ENCODE results near the gene SLX9.
A peak's percentile ranks its signal among the peaks of the same experiment; 100 is the strongest.
"Not testable (repeated sequence)": the region's sequence is repeated elsewhere in the genome, so short reads cannot be mapped to it uniquely, and the experiment has no call there.

Gene SLX9

DNA sequence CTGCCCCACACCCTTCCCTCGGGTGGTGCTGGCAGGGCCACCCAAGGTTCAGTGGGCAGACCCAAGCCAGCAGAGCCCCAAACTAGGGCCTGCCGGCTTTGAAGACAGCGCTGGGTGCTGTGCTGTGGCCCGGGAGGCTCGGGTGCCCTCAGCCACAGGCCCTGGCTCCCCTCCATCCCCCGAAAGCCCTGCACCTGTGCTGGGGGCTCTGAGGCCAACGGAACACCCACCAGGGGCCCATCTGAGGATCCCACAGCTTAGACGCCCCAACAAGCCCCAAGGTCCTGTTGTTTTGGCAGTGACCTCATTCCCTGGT is 27.7 kb upstream of the SLX9 start:
- no peak overlapping the region for H3K4ac ChIP-seq (ENCODE audit: low read depth in 1 of 2, low read length in 2 of 2)
- H3K23ac ChIP-seq (ENCODE audit: low read length in 2 of 2): no peak overlapping the region
- H2BK5ac ChIP-seq (ENCODE audit: low read depth, low read length, poor library complexity, severe bottlenecking): no peak overlapping the region
- WGBS: 84% methylated on average over 8 of the region's 8 CpGs
- no peak overlapping the region for H3K14ac ChIP-seq (ENCODE audit: low read length in 2 of 2)
- no peak overlapping the region for H3K4me2 ChIP-seq (ENCODE audit: low read length, poor library complexity, severe bottlenecking)
- no peak overlapping the region for H2BK15ac ChIP-seq (ENCODE audit: low read depth, poor library complexity, severe bottlenecking)
- H4K8ac ChIP-seq (ENCODE audit: low read length): no peak overlapping the region
- H3K36me3 ChIP-seq (ENCODE audit: control insufficient read depth in 1 of 2, insufficient read depth in 2 of 2, low read depth in 1 of 2, low read length in 2 of 2): no peaks in the 10 kb centered on the region
- peaks cover 32 to 44% of the 10 kb centered on the region in 2 experiments for H3K27me3 ChIP-seq (ENCODE audit: control insufficient read depth in 1 of 2, insufficient read depth in 1 of 2, low read length in 2 of 2)
- no peak overlapping the region for H3K4me3 ChIP-seq (ENCODE audit: insufficient read depth in 1 of 2, low read depth in 1 of 2, low read length in 2 of 2)
- no peak for DNase-seq
- no peaks in the 10 kb centered on the region for H3K9me3 ChIP-seq (ENCODE audit: control insufficient read depth, low read length)
- H2BK120ac ChIP-seq (ENCODE audit: low read depth, low read length): no peak overlapping the region
- H4K91ac ChIP-seq (ENCODE audit: low read length): no peak overlapping the region
- H3K79me1 ChIP-seq (replicated peaks; ENCODE audit: low read length, poor library complexity, severe bottlenecking): no peaks in the 10 kb centered on the region
- no peak overlapping the region for H2AK5ac ChIP-seq (ENCODE audit: low read length, severe bottlenecking)
- no peak overlapping the region for H3K9ac ChIP-seq (ENCODE audit: low read length)
- no peak overlapping the region for H2BK12ac ChIP-seq (ENCODE audit: low read length in 2 of 2)
- no peak overlapping the region for H2AFZ ChIP-seq (ENCODE audit: low read depth, low read length)
- H3K27ac ChIP-seq (ENCODE audit: low read length, poor library complexity, severe bottlenecking): no peak overlapping the region
- H3K18ac ChIP-seq (ENCODE audit: low read depth in 1 of 2, low read length in 2 of 2): no peak overlapping the region
- H3K4me1 ChIP-seq (ENCODE audit: control insufficient read depth, insufficient read depth, low read depth, low read length): peaks cover 8% of the 10 kb centered on the region

DNA sequence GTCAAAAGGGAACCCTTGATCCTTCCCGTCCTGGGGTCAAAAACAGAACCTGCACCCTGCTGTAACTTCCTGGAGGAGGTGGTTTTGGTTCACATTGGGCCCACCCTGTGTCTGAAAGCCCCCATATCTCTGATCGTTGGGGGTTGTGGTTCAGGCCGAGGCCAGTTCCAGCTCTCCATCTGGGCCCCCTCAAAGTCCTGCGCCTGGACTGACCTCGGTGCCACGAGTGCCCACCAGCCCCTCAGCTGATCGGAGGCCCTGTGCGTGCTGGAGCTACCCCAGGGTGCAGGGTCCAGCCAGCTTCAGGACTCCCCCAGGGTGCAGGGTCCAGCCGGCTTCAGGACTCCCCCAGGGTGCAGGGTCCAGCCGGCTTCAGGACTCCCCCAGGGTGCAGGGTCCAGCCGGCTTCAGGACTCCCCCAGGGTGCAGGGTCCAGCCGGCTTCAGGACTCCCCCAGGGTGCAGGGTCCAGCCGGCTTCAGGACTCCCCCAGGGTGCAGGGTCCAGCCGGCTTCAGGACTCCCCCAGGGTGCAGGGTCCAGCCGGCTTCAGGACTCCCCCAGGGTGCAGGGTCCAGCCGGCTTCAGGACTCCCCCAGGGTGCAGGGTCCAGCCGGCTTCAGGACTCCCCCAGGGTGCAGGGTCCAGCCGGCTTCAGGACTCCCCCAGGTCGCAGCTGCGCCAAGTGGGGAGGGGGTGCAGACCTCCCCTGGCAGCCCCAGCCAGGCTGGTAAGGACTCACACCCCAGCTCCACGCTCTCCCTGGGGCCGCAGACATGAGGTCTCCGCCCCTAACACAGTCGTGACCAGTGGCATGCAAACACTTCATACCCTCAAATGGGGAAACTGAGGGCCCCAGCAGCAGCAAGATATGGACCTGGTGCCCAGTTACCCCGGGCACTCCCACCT is 27.1 kb upstream of the SLX9 start:
- peaks cover 34 to 42% of the 10 kb centered on the region in 2 experiments for H3K27me3 ChIP-seq (ENCODE audit: control insufficient read depth in 1 of 2, insufficient read depth in 1 of 2, low read length in 2 of 2)
- H2AK5ac ChIP-seq (ENCODE audit: low read length, severe bottlenecking); H3K23ac ChIP-seq (ENCODE audit: low read length in 2 of 2); H2BK120ac ChIP-seq (ENCODE audit: low read depth, low read length); H3K36me3 ChIP-seq (ENCODE audit: control insufficient read depth in 1 of 2, insufficient read depth in 2 of 2, low read depth in 1 of 2, low read length in 2 of 2); H2BK5ac ChIP-seq (ENCODE audit: low read depth, low read length, poor library complexity, severe bottlenecking); H3K18ac ChIP-seq (ENCODE audit: low read depth in 1 of 2, low read length in 2 of 2); H2BK12ac ChIP-seq (ENCODE audit: low read length in 2 of 2); H3K4me2 ChIP-seq (ENCODE audit: low read length, poor library complexity, severe bottlenecking); H4K91ac ChIP-seq (ENCODE audit: low read length); H3K4me1 ChIP-seq (ENCODE audit: control insufficient read depth, insufficient read depth, low read depth, low read length); H4K8ac ChIP-seq (ENCODE audit: low read length); DNase-seq; H3K9me3 ChIP-seq (ENCODE audit: control insufficient read depth, low read length); H3K9ac ChIP-seq (ENCODE audit: low read length); H3K27ac ChIP-seq (ENCODE audit: low read length, poor library complexity, severe bottlenecking); H3K79me1 ChIP-seq (replicated peaks; ENCODE audit: low read length, poor library complexity, severe bottlenecking); H2AFZ ChIP-seq (ENCODE audit: low read depth, low read length); H3K4ac ChIP-seq (ENCODE audit: low read depth in 1 of 2, low read length in 2 of 2); H3K4me3 ChIP-seq (ENCODE audit: insufficient read depth in 1 of 2, low read depth in 1 of 2, low read length in 2 of 2): not testable (repeated sequence)
- H3K14ac ChIP-seq (ENCODE audit: low read length in 2 of 2): peak overlapping the region in 1 of 2 experiments; percentile 20
- peak overlapping the region; percentile 7 for H2BK15ac ChIP-seq (ENCODE audit: low read depth, poor library complexity, severe bottlenecking)
- WGBS: 82% methylated on average over 13 of the region's 25 CpGs

DNA sequence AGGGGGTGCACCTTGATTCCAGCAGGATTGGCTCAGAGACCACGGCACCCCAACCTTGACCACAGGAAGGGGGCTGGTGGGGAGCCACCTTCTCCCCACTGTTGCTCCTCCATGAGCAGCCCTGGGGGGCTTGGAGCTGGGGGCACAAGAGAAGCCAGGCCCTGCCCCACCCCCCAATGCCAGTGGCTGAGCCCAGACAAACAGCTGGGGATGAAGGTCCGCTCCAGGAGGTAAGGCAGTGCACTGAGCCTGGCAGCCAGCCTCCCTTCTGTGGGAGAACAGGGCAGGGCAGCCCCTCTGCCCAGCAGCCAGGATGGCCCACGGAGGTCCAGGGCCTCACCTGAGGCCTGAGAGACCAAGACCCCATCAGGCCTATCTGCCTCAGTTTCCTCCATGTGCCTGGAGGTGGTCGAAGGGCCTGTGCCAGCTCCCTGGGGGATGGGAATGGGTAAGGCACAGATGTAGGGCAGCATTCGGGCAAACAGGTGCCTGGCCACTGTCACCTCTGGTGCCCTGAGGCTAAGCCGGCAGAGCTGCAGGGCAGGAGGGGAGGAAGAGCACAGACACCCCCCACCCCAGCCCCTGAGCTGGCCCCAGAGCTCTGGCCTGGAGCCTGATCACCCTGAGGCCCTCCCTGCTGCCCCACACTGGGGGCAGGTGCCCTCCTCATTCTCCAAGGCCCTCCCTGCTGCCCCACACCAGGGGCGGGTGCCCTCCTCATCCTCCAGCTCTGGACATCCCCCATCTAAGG is 26.2 kb upstream of the SLX9 start:
- no peak overlapping the region for H2BK120ac ChIP-seq (ENCODE audit: low read depth, low read length)
- H2BK5ac ChIP-seq (ENCODE audit: low read depth, low read length, poor library complexity, severe bottlenecking): no peak overlapping the region
- H3K27me3 ChIP-seq (ENCODE audit: control insufficient read depth in 1 of 2, insufficient read depth in 1 of 2, low read length in 2 of 2): peaks cover 40 to 45% of the 10 kb centered on the region in 2 experiments
- H3K18ac ChIP-seq (ENCODE audit: low read depth in 1 of 2, low read length in 2 of 2): peak overlapping the region in 1 of 2 experiments; percentile 18
- no peak overlapping the region for H3K4ac ChIP-seq (ENCODE audit: low read depth in 1 of 2, low read length in 2 of 2)
- DNase-seq: no peak
- H4K8ac ChIP-seq (ENCODE audit: low read length): no peak overlapping the region
- peaks cover 6% of the 10 kb centered on the region for H3K4me1 ChIP-seq (ENCODE audit: control insufficient read depth, insufficient read depth, low read depth, low read length)
- H3K4me2 ChIP-seq (ENCODE audit: low read length, poor library complexity, severe bottlenecking): no peak overlapping the region
- H3K9me3 ChIP-seq (ENCODE audit: control insufficient read depth, low read length): no peaks in the 10 kb centered on the region
- H2BK15ac ChIP-seq (ENCODE audit: low read depth, poor library complexity, severe bottlenecking): no peak overlapping the region
- no peak overlapping the region for H3K27ac ChIP-seq (ENCODE audit: low read length, poor library complexity, severe bottlenecking)
- peak overlapping the region in 1 of 2 experiments; percentile 20 for H3K14ac ChIP-seq (ENCODE audit: low read length in 2 of 2)
- H2BK12ac ChIP-seq (ENCODE audit: low read length in 2 of 2): no peak overlapping the region
- no peak overlapping the region for H2AFZ ChIP-seq (ENCODE audit: low read depth, low read length)
- 95% methylated on average over 7 of the region's 7 CpGs for whole genome bisulfite sequencing
- no peaks in the 10 kb centered on the region for H3K79me1 ChIP-seq (replicated peaks; ENCODE audit: low read length, poor library complexity, severe bottlenecking)
- H3K4me3 ChIP-seq (ENCODE audit: insufficient read depth in 1 of 2, low read depth in 1 of 2, low read length in 2 of 2): no peak overlapping the region
- H4K91ac ChIP-seq (ENCODE audit: low read length): peak overlapping the region; percentile 35
- no peak overlapping the region for H3K23ac ChIP-seq (ENCODE audit: low read length in 2 of 2)
- H2AK5ac ChIP-seq (ENCODE audit: low read length, severe bottlenecking): no peak overlapping the region
- H3K36me3 ChIP-seq (ENCODE audit: control insufficient read depth in 1 of 2, insufficient read depth in 2 of 2, low read depth in 1 of 2, low read length in 2 of 2): no peaks in the 10 kb centered on the region
- H3K9ac ChIP-seq (ENCODE audit: low read length): no peak overlapping the region

- DNase-seq: no peak
- Histone ChIP-seq H4K91ac (ENCODE audit: low read length) (no peak overlapping the region), H2BK12ac (ENCODE audit: low read length in 2 of 2) (no peak overlapping the region), H3K9ac (ENCODE audit: low read length) (no peak overlapping the region), H3K9me3 (ENCODE audit: control insufficient read depth, low read length) (no peaks in the 10 kb centered on the region), H3K4me3 (ENCODE audit: insufficient read depth in 1 of 2, low read depth in 1 of 2, low read length in 2 of 2) (no peak overlapping the region), H2BK120ac (ENCODE audit: low read depth, low read length) (no peak overlapping the region), H3K4me2 (ENCODE audit: low read length, poor library complexity, severe bottlenecking) (no peak overlapping the region), H3K27ac (ENCODE audit: low read length, poor library complexity, severe bottlenecking) (no peak overlapping the region), H3K36me3 (ENCODE audit: control insufficient read depth in 1 of 2, insufficient read depth in 2 of 2, low read depth in 1 of 2, low read length in 2 of 2) (no peaks in the 10 kb centered on the region), H3K27me3 (ENCODE audit: control insufficient read depth in 1 of 2, insufficient read depth in 1 of 2, low read length in 2 of 2) (peaks cover 40 to 45% of the 10 kb centered on the region in 2 experiments), H3K4me1 (ENCODE audit: control insufficient read depth, insufficient read depth, low read depth, low read length) (peaks cover 6% of the 10 kb centered on the region), H2AFZ (ENCODE audit: low read depth, low read length) (no peak overlapping the region), H3K4ac (ENCODE audit: low read depth in 1 of 2, low read length in 2 of 2) (no peak overlapping the region), H3K14ac (ENCODE audit: low read length in 2 of 2) (no peak overlapping the region), H2AK5ac (ENCODE audit: low read length, severe bottlenecking) (no peak overlapping the region), H3K79me1 (replicated peaks; ENCODE audit: low read length, poor library complexity, severe bottlenecking) (no peaks in the 10 kb centered on the region), H4K8ac (ENCODE audit: low read length) (no peak overlapping the region), H3K23ac (ENCODE audit: low read length in 2 of 2) (no peak overlapping the region), H3K18ac (ENCODE audit: low read depth in 1 of 2, low read length in 2 of 2) (no peak overlapping the region), H2BK5ac (ENCODE audit: low read depth, low read length, poor library complexity, severe bottlenecking) (no peak overlapping the region), H2BK15ac (ENCODE audit: low read depth, poor library complexity, severe bottlenecking) (no peak overlapping the region)
- 89% methylated on average over 17 of the region's 18 CpGs for WGBS
Measured at GRCh38 chr21:44914176-44914874, 25.5 kb upstream of the SLX9 start.

Data from mesenchymal stem cell (in vitro differentiated cells and primary cell).